ENCODE data around the gene FAM168A.

FAM168A gene

GRCh38 chr11:73528013-73528412, 69.9 kb downstream of the FAM168A start:
- H3K27ac ChIP-seq, result no peak overlapping the region
- H3K36me3 ChIP-seq, result no peaks in the 10 kb centered on the region
- no peak overlapping the region for H3K4me3 ChIP-seq (ENCODE audit: low read depth in 1 of 2, low read length in 1 of 2)
- H3K27me3 ChIP-seq, result no peaks in the 10 kb centered on the region
- peaks cover 11 to 26% of the 10 kb centered on the region in 2 experiments for H3K4me1 ChIP-seq (ENCODE audit: control insufficient read depth in 1 of 2, insufficient read depth in 1 of 2, low read depth in 1 of 2, low read length in 1 of 2)
- H3K9me3 ChIP-seq, result no peaks in the 10 kb centered on the region
- TF ChIP-seq, protein P1, sequence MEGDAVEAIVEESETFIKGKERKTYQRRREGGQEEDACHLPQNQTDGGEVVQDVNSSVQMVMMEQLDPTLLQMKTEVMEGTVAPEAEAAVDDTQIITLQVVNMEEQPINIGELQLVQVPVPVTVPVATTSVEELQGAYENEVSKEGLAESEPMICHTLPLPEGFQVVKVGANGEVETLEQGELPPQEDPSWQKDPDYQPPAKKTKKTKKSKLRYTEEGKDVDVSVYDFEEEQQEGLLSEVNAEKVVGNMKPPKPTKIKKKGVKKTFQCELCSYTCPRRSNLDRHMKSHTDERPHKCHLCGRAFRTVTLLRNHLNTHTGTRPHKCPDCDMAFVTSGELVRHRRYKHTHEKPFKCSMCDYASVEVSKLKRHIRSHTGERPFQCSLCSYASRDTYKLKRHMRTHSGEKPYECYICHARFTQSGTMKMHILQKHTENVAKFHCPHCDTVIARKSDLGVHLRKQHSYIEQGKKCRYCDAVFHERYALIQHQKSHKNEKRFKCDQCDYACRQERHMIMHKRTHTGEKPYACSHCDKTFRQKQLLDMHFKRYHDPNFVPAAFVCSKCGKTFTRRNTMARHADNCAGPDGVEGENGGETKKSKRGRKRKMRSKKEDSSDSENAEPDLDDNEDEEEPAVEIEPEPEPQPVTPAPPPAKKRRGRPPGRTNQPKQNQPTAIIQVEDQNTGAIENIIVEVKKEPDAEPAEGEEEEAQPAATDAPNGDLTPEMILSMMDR (IDR thresholded peaks at IDR 0.05), result no peak

- TF ChIP-seq, protein P1 (IDR thresholded peaks at IDR 0.05), result no peak
- Histone ChIP-seq H3K36me3 (no peaks in the 10 kb centered on the region), H3K27ac (no peak overlapping the region), H3K4me3 (ENCODE audit: low read depth in 1 of 2, low read length in 1 of 2) (no peak overlapping the region), H3K4me1 (ENCODE audit: control insufficient read depth in 1 of 2, insufficient read depth in 1 of 2, low read depth in 1 of 2, low read length in 1 of 2) (peaks cover 11 to 26% of the 10 kb centered on the region in 2 experiments), H3K27me3 (no peaks in the 10 kb centered on the region), H3K9me3 (no peaks in the 10 kb centered on the region)
Observed at GRCh38 chr11:73525611-73526010, 72.3 kb downstream of the FAM168A start.

DNA sequence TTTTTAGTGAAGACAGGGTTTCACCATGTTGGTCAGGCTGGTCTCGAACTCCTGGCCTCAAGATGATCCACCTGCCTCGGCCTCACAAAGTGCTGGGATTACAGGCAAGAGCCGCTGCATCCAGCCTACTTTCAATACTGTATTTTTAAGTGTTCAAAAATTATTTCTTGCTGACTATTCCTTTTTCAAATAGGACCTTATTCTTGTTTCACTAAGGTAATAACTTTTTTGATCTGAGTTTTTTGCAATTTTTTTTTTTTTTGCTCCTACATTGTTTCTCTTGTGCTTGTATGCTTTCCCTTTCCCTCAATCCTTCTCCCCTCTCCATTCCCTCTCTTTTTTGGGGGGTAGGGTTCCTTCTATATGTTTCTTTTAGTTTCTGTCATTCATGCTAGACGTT, 73.1 kb downstream of the FAM168A start:
- TF ChIP-seq, protein P1 (IDR thresholded peaks at IDR 0.05), result no peak
- Histone ChIP-seq H3K9me3 (no peaks in the 10 kb centered on the region), H3K27ac (no peak overlapping the region), H3K36me3 (no peaks in the 10 kb centered on the region), H3K4me1 (ENCODE audit: control insufficient read depth in 1 of 2, insufficient read depth in 1 of 2, low read depth in 1 of 2, low read length in 1 of 2) (peaks cover 11 to 21% of the 10 kb centered on the region in 2 experiments), H3K4me3 (ENCODE audit: low read depth in 1 of 2, low read length in 1 of 2) (no peak overlapping the region), H3K27me3 (no peaks in the 10 kb centered on the region)

- TF ChIP-seq, protein P1 (IDR thresholded peaks at IDR 0.05), result no peak
- H3K9me3 ChIP-seq, result no peaks in the 10 kb centered on the region
- no peak overlapping the region for H3K27ac ChIP-seq
- H3K36me3 ChIP-seq, result no peaks in the 10 kb centered on the region
- peaks cover 4 to 7% of the 10 kb centered on the region in 2 experiments for H3K4me1 ChIP-seq (ENCODE audit: control insufficient read depth in 1 of 2, insufficient read depth in 1 of 2, low read depth in 1 of 2, low read length in 1 of 2)
- no peak overlapping the region for H3K4me3 ChIP-seq (ENCODE audit: low read depth in 1 of 2, low read length in 1 of 2)
- no peaks in the 10 kb centered on the region for H3K27me3 ChIP-seq
Observed at GRCh38 chr11:73521621-73522020, 76.3 kb downstream of the FAM168A start.

DNA sequence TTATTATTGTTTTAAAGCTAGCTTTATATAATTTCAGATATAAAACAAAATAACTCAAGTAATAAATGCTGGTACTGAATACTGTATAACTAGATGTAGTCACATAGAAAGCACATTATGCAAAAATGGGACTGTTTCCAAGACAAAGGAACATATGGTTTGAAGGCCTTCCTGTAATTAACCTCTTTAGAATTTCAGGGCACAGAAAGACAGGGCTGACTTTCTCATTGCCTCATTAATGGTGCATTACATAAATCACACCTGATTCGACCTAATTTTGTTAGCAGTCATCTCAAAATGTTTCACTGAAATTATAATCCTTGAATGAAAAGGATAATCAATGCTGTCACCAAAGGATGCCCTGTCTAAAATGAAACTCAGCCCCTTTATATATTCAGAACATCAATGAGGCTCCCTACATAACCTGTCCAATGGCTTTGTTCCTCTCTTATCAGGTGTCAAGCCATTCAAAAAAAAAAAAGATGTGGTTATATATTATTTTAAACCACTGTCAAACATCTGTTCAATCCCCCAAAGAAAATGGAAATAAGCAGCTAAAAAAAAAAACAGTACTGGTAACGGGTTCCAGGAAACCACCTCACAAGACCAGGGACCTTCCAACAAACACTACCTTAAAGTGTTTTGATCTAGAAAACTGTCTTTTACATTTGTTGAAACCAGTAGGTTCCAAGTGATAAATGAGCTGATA, 77.4 kb downstream of the FAM168A start:
- TF ChIP-seq, protein P1 (IDR thresholded peaks at IDR 0.05), result no peak
- Histone ChIP-seq H3K9me3 (no peaks in the 10 kb centered on the region), H3K27me3 (no peaks in the 10 kb centered on the region), H3K4me1 (ENCODE audit: control insufficient read depth in 1 of 2, insufficient read depth in 1 of 2, low read depth in 1 of 2, low read length in 1 of 2) (peaks cover 4 to 7% of the 10 kb centered on the region in 2 experiments), H3K4me3 (ENCODE audit: low read depth in 1 of 2, low read length in 1 of 2) (no peak overlapping the region), H3K27ac (no peak overlapping the region), H3K36me3 (no peaks in the 10 kb centered on the region)
